Tibial nerve (tissue), 4 donors: Measurements from ENCODE around the gene EPHA3. TPM values are rescaled to one million over a fixed set of nuclear protein-coding genes. Genes with fewer than 3 reads are reported as not detected.
"Not testable (repeated sequence)": the region's sequence is repeated elsewhere in the genome, so short reads cannot be mapped to it uniquely, and the experiment has no call there.

Experiments
- DNase-seq, 2 donors: peaks; one replicate each; pipeline ENCODE4 v3.0.0-alpha.2; 2019; ENCODE audit warnings: low spot score in 2 of 2
- H3K27ac ChIP-seq, 4 donors: fragments of 200-600 bp; sonication (generic) in 3 of 4; one replicate each; pipeline ENCODE4 v1.5.1; 2017 to 2019; ENCODE audit warnings: mild to moderate bottlenecking in 1 of 4
- H3K27me3 ChIP-seq, 2 donors: fragments of 200-600 bp; sonication (generic) in 1 of 2; one replicate each; pipeline versions ENCODE4 v1.5.1 to v1.6.0; 2017 to 2019
- H3K36me3 ChIP-seq, 3 donors: fragments of 200-600 bp; sonication (generic); one replicate each; pipeline ENCODE4 v1.5.1; 2018 to 2019
- H3K4me1 ChIP-seq, 4 donors: fragments of 200-600 bp; sonication (generic) in 3 of 4; one replicate each; pipeline ENCODE4 v1.5.1; 2017 to 2019
- H3K4me3 ChIP-seq, 4 donors: fragments of 200-600 bp; sonication (generic) in 3 of 4; one replicate each; pipeline ENCODE4 v1.5.1; 2017 to 2019; ENCODE audit warnings: mild to moderate bottlenecking in 1 of 4, moderate library complexity in 1 of 4
- H3K9me3 ChIP-seq, 4 donors: fragments of 200-600 bp; sonication (generic) in 3 of 4; one replicate each; pipeline ENCODE4 v1.5.1; 2017 to 2019
- EP300 ChIP-seq, 2 donors: sonication (generic); formaldehyde crosslinking; IDR thresholded peaks; one replicate each; pipeline ENCODE4 v1.6.1; 2017; ENCODE audit warnings: antibody characterized with exemption in 2 of 2, mild to moderate bottlenecking in 1 of 2
- POLR2A ChIP-seq, 2 donors: fragments of 450-650 bp; IDR thresholded peaks; one replicate each; pipeline ENCODE4 v1.6.1; 2017; ENCODE audit warnings: antibody characterized with exemption in 2 of 2, mild to moderate bottlenecking in 2 of 2, moderate library complexity in 2 of 2
- WGBS, 2 donors: methylation state at CpG; one replicate each; pipeline ENCODE4 v1.1.5; 2018; 5-methylcytosine and 5-hydroxymethylcytosine counted together
- total RNA-seq, 4 donors: library from RNA; depleted of rRNA; stranded (reverse); fragments of >200 nt; gene quantifications; one replicate each; pipeline ENCODE4 v1.1.0, GENCODE V29; 2016
- TF ChIP-seq, protein P1 (sequence below), 5 experiments: fragments of 200-600 bp in 3 of 5; fragments of 450-650 bp in 2 of 5; sonication (generic) in 3 of 5; IDR thresholded peaks; one replicate each; pipeline ENCODE4 v1.5.1; 2016 to 2019; ENCODE audit warnings: antibody characterized with exemption in 5 of 5, mild to moderate bottlenecking in 3 of 5, moderate library complexity in 2 of 5

EPHA3 gene
- total RNA-seq, 4 donors from 2014 or later, result 6.1 to 20.1 (median 7.9) TPM

DNA sequence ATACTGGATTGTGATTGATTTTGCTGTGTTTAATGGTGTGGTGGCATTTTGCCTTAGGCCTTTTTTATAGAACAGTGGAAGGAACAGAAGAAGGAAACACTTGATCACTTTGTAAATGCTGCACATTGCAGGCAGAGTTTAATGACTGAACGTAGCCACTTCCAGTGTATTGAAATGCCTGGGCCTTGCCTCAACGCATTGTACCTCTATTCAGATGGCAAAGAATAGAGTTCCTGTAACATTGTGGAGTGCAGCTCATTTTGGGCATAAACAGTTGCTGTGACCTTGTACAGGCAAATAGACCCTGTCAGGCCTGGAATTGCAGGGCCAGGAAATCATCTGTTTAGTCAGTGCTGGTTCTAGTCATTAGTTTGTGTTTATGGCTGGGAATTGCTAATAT lies 225.0 kb downstream of the EPHA3 start:
- TF ChIP-seq EP300 (IDR thresholded peaks at IDR 0.05) (no peak), POLR2A (IDR thresholded peaks at IDR 0.05) (no peak)
- TF ChIP-seq, protein P1, sequence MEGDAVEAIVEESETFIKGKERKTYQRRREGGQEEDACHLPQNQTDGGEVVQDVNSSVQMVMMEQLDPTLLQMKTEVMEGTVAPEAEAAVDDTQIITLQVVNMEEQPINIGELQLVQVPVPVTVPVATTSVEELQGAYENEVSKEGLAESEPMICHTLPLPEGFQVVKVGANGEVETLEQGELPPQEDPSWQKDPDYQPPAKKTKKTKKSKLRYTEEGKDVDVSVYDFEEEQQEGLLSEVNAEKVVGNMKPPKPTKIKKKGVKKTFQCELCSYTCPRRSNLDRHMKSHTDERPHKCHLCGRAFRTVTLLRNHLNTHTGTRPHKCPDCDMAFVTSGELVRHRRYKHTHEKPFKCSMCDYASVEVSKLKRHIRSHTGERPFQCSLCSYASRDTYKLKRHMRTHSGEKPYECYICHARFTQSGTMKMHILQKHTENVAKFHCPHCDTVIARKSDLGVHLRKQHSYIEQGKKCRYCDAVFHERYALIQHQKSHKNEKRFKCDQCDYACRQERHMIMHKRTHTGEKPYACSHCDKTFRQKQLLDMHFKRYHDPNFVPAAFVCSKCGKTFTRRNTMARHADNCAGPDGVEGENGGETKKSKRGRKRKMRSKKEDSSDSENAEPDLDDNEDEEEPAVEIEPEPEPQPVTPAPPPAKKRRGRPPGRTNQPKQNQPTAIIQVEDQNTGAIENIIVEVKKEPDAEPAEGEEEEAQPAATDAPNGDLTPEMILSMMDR (IDR thresholded peaks at IDR 0.05), result no peak
- WGBS, 2 donors, result 71 to 77% methylated on average over 2 of the region's 2 CpGs
- H3K27me3 ChIP-seq, result no peaks in the 10 kb centered on the region

DNA sequence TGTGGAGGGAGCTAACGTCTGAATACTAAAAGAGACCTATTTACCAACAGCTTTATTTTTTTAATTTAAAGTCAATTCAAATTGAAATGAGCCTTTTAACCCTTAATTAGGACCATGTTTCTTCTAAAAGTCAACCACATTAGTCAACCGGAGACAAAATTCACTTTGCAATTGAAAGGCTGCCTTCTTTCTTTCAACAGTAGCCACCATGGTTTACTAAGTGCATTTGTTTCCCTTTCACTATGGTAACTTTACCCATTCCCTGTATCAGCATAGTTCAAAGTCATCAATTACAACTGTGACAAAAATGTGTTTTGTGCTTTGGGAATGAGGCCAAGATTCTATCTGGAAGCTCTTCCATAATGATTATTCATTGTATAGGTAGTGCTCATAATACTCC lies 225.4 kb downstream of the EPHA3 start:
- no peaks in the 10 kb centered on the region for H3K9me3 ChIP-seq
- 57 to 60% methylated on average over 2 of the region's 2 CpGs for WGBS, 2 donors
- H3K4me1 ChIP-seq, result no peaks in the 10 kb centered on the region
- TF ChIP-seq POLR2A (IDR thresholded peaks at IDR 0.05) (no peak), EP300 (IDR thresholded peaks at IDR 0.05) (no peak)
- TF ChIP-seq, protein P1 (IDR thresholded peaks at IDR 0.05), result no peak
- no peaks in the 10 kb centered on the region for H3K36me3 ChIP-seq
- no peak overlapping the region for H3K4me3 ChIP-seq
- no peak overlapping the region for H3K27ac ChIP-seq
- no peaks in the 10 kb centered on the region for H3K27me3 ChIP-seq
- DNase-seq, result no peak

More for the DNA sequence above, 225.0 kb downstream of the EPHA3 start:
- H3K4me3 ChIP-seq, result no peak overlapping the region
- no peaks in the 10 kb centered on the region for H3K9me3 ChIP-seq
- no peak overlapping the region for H3K27ac ChIP-seq
- H3K36me3 ChIP-seq, result no peaks in the 10 kb centered on the region
- no peaks in the 10 kb centered on the region for H3K4me1 ChIP-seq
- DNase-seq, result no peak

- TF ChIP-seq POLR2A (IDR thresholded peaks at IDR 0.05), result no peak
- TF ChIP-seq, protein P1 (IDR thresholded peaks at IDR 0.05), result no peak
- no peak for TF ChIP-seq EP300 (IDR thresholded peaks at IDR 0.05)
- H3K9me3 ChIP-seq, result no peaks in the 10 kb centered on the region
- no peaks in the 10 kb centered on the region for H3K27me3 ChIP-seq
- no peak for DNase-seq
- 80 to 87% methylated on average over 2 of the region's 2 CpGs for WGBS, 2 donors
- no peaks in the 10 kb centered on the region for H3K36me3 ChIP-seq
- H3K4me1 ChIP-seq, result no peaks in the 10 kb centered on the region
- H3K27ac ChIP-seq, result no peak overlapping the region
- no peak overlapping the region for H3K4me3 ChIP-seq
Measured at GRCh38 chr3:89335693-89336092, 228.3 kb downstream of the EPHA3 start.

- TF ChIP-seq, protein P1 (IDR thresholded peaks at IDR 0.05), result no peak
- no peak for TF ChIP-seq EP300 (IDR thresholded peaks at IDR 0.05)
- TF ChIP-seq POLR2A (IDR thresholded peaks at IDR 0.05), result no peak
- Histone ChIP-seq H3K4me1 (no peaks in the 10 kb centered on the region), H3K9me3 (no peaks in the 10 kb centered on the region), H3K36me3 (no peaks in the 10 kb centered on the region), H3K27me3 (no peaks in the 10 kb centered on the region), H3K4me3 (no peak overlapping the region), H3K27ac (no peak overlapping the region)
- 61 to 70% methylated on average over 2 of the region's 2 CpGs for WGBS, 2 donors
- DNase-seq, result no peak
Measured at GRCh38 chr3:89340408-89340807, 233.0 kb downstream of the EPHA3 start.

- TF ChIP-seq POLR2A (IDR thresholded peaks at IDR 0.05) (no peak), EP300 (IDR thresholded peaks at IDR 0.05) (no peak)
- TF ChIP-seq, protein P1 (IDR thresholded peaks at IDR 0.05), result no peak
- Histone ChIP-seq H3K9me3 (no peaks in the 10 kb centered on the region), H3K4me1 (no peaks in the 10 kb centered on the region), H3K4me3 (no peak overlapping the region), H3K27ac (no peak overlapping the region), H3K27me3 (no peaks in the 10 kb centered on the region), H3K36me3 (no peaks in the 10 kb centered on the region)
- no peak for DNase-seq
Measured at GRCh38 chr3:89344076-89344475, 236.7 kb downstream of the EPHA3 start.

DNA sequence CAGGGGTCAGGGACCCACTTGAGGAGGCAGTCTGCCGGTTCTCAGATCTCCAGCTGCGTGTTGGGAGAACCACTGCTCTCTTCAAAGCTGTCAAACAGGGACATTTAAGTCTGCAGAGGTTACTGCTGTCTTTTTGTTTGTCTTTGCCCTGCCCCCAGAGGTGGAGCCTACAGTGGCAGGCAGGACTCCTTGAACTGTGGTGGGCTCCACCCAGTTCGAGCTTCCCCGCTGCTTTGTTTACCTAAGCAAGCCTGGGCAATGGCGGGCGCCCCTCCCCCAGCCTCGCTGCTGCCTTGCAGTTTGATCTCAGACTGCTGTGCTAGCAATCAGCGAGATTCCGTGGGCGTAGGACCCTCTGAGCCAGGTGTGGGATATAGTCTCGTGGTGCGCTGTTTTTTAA lies 243.5 kb downstream of the EPHA3 start:
- not testable (repeated sequence) for H3K27me3 ChIP-seq, H3K36me3 ChIP-seq, H3K27ac ChIP-seq, H3K4me1 ChIP-seq, H3K9me3 ChIP-seq, H3K4me3 ChIP-seq, DNase-seq
- 68 to 89% methylated on average over 7 of the region's 12 CpGs for WGBS, 2 donors
